Osteoblast (primary cell): Measurements from ENCODE around the gene SLITRK4. TPM values are rescaled to one million over a fixed set of nuclear protein-coding genes. Genes with fewer than 3 reads are reported as not detected.

Experiments used
- DNase-seq: peaks from one replicate; pipeline ENCODE4 v3.0.0; 2011; ENCODE audit warnings: low spot score, mixed read lengths; ENCODE audit not compliant: insufficient read length; ENCODE audit errors: missing footprints
- H2AFZ ChIP-seq: 2 replicates; pipeline ENCODE4 v1.6.0; 2011; ENCODE audit warnings: mild to moderate bottlenecking, low read length
- H3K27ac ChIP-seq: 2 replicates; pipeline ENCODE4 v1.5.1; 2011; ENCODE audit warnings: mild to moderate bottlenecking, low read depth, low read length, moderate library complexity
- H3K27me3 ChIP-seq: 2 replicates; pipeline ENCODE4 v1.6.0; 2012; ENCODE audit warnings: mild to moderate bottlenecking, control low read depth, inconsistent platforms, low read length, moderate library complexity; ENCODE audit not compliant: insufficient read depth
- H3K36me3 ChIP-seq: 2 replicates; pipeline ENCODE4 v1.5.1; 2011; ENCODE audit warnings: mild to moderate bottlenecking, low read length, control low read depth, moderate library complexity; ENCODE audit not compliant: insufficient read depth
- H3K4me1 ChIP-seq: 2 replicates; pipeline ENCODE4 v1.5.1; 2011; ENCODE audit warnings: mild to moderate bottlenecking, low read length, control low read depth, moderate library complexity; ENCODE audit not compliant: insufficient read depth
- H3K4me2 ChIP-seq: 2 replicates; pipeline ENCODE4 v1.6.0; 2011; ENCODE audit warnings: mild to moderate bottlenecking, low read length; ENCODE audit not compliant: insufficient read depth
- H3K4me3 ChIP-seq: fragments of 200-600 bp; sonication (generic); 3 replicates; pipeline ENCODE4 v1.5.1; 2012; ENCODE audit warnings: mild to moderate bottlenecking, low read length, inconsistent platforms; ENCODE audit not compliant: insufficient read depth
- H3K79me2 ChIP-seq: 2 replicates; pipeline ENCODE4 v1.6.0; 2012; ENCODE audit warnings: mild to moderate bottlenecking, low read length, control low read depth, inconsistent platforms; ENCODE audit not compliant: insufficient read depth
- H3K9me3 ChIP-seq: 2 replicates; pipeline ENCODE4 v1.5.1; 2011; ENCODE audit warnings: low read depth, low read length, control low read depth
- H4K20me1 ChIP-seq: 2 replicates; pipeline ENCODE4 v1.6.0; 2012; ENCODE audit warnings: mild to moderate bottlenecking, low read length, control low read depth; ENCODE audit not compliant: insufficient read depth
- total RNA-seq: library from RNA; depleted of rRNA; stranded (reverse); fragments of >200 nt; gene quantifications from 2 replicates; pipeline ENCODE4 v1.2.3, GENCODE V29; 2012
- TF ChIP-seq, protein P1 (sequence below): IDR thresholded peaks from 2 replicates; pipeline ENCODE4 v1.5.1; 2011; ENCODE audit warnings: mild to moderate bottlenecking, low read depth, low read length, moderate library complexity; ENCODE audit errors: extremely low read depth

Gene SLITRK4, protein sequence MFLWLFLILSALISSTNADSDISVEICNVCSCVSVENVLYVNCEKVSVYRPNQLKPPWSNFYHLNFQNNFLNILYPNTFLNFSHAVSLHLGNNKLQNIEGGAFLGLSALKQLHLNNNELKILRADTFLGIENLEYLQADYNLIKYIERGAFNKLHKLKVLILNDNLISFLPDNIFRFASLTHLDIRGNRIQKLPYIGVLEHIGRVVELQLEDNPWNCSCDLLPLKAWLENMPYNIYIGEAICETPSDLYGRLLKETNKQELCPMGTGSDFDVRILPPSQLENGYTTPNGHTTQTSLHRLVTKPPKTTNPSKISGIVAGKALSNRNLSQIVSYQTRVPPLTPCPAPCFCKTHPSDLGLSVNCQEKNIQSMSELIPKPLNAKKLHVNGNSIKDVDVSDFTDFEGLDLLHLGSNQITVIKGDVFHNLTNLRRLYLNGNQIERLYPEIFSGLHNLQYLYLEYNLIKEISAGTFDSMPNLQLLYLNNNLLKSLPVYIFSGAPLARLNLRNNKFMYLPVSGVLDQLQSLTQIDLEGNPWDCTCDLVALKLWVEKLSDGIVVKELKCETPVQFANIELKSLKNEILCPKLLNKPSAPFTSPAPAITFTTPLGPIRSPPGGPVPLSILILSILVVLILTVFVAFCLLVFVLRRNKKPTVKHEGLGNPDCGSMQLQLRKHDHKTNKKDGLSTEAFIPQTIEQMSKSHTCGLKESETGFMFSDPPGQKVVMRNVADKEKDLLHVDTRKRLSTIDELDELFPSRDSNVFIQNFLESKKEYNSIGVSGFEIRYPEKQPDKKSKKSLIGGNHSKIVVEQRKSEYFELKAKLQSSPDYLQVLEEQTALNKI
- 0.29 and 0.36 TPM in 2 replicates for total RNA-seq

DNA sequence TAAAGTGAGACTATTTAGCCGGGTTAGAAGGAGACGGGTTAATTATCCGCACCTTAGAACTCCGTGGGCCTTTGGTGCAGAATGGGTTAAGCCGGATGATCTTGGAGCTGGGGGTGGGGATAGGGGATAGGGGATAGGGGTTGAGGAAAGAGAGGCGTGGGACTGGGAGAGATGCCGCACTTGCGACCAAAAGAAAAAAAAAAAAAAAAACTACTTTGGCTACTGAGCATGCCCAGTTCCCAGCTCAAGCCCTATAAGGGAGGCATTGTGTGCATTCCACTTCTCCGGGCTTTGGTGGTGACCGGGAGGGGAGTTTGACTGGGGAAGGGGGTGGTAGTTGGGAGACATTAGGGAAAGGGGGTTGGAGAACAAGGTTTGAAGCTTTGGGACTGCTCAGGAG, at the start of gene SLITRK4:
TSS of gene SLITRK4 (minus strand) at position 187 of the 400 bp plus-strand sequence. CDS start 4,993 bp downstream, outside the sequence.
- H3K36me3 ChIP-seq: no peaks in the 10 kb centered on the region
- no peak within 1 kb of the TSS for H3K4me3 ChIP-seq
- H3K27me3 ChIP-seq: no peaks in the 10 kb centered on the region
- H2AFZ ChIP-seq: no peak within 1 kb of the TSS
- DNase-seq: no peak
- no peak within 1 kb of the TSS for H3K4me2 ChIP-seq
- no peaks in the 10 kb centered on the region for H4K20me1 ChIP-seq
- no peaks in the 10 kb centered on the region for H3K79me2 ChIP-seq
- TF ChIP-seq, protein P1, sequence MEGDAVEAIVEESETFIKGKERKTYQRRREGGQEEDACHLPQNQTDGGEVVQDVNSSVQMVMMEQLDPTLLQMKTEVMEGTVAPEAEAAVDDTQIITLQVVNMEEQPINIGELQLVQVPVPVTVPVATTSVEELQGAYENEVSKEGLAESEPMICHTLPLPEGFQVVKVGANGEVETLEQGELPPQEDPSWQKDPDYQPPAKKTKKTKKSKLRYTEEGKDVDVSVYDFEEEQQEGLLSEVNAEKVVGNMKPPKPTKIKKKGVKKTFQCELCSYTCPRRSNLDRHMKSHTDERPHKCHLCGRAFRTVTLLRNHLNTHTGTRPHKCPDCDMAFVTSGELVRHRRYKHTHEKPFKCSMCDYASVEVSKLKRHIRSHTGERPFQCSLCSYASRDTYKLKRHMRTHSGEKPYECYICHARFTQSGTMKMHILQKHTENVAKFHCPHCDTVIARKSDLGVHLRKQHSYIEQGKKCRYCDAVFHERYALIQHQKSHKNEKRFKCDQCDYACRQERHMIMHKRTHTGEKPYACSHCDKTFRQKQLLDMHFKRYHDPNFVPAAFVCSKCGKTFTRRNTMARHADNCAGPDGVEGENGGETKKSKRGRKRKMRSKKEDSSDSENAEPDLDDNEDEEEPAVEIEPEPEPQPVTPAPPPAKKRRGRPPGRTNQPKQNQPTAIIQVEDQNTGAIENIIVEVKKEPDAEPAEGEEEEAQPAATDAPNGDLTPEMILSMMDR: no peak
- H3K27ac ChIP-seq: no peak within 1 kb of the TSS
- no peaks in the 10 kb centered on the region for H3K9me3 ChIP-seq
- no peaks in the 10 kb centered on the region for H3K4me1 ChIP-seq

DNA sequence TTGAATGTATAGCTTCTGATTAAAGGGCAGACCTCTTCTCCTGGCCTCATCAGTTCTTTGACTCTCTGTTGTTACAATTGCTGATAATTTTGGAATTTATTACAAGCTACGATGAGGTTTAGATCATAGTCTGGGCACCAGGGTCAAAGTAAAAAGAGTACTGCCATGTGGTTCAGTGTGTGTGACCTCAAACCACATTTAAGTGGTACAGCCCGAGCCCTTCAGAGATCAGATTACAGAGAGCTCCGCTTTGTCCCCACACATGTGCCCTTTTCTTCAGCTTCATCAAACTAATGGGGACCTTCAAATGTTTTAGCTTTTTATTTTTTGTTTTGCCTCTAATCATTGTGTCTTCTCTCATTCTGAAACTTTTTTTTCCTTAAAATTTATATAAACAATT, 47.6 kb upstream of the SLITRK4 start:
- Histone ChIP-seq H3K36me3 (no peaks in the 10 kb centered on the region), H2AFZ (no peak overlapping the region), H3K4me2 (no peak overlapping the region), H3K9me3 (no peaks in the 10 kb centered on the region), H4K20me1 (no peaks in the 10 kb centered on the region), H3K27ac (no peak overlapping the region), H3K79me2 (no peaks in the 10 kb centered on the region), H3K27me3 (no peaks in the 10 kb centered on the region), H3K4me1 (no peaks in the 10 kb centered on the region), H3K4me3 (no peak overlapping the region)
- TF ChIP-seq, protein P1: no peak
- DNase-seq: no peak

DNA sequence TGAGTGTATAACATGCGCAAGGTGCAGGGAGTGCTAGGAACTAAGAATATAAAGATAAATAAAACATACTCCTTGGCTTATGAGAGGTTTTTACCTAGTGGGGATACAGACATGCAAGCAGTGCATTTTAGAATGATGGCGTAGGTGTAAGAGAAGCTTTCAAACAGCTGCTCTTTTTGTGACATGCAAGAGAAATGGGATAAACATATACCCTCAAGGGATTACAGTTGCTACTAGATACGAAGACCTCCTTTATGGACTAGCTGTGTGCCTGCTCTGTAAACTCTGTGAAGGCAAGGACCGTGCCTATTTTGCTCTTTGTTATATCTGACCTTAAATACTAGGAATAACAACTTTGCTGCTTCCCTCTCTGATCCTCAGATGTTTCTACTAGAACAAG, 39.0 kb upstream of the SLITRK4 start:
- H3K9me3 ChIP-seq: peaks cover 4% of the 10 kb centered on the region
- DNase-seq: no peak
- TF ChIP-seq, protein P1: no peak
- no peak overlapping the region for H3K27ac ChIP-seq
- H3K36me3 ChIP-seq: no peaks in the 10 kb centered on the region
- H3K4me2 ChIP-seq: no peak overlapping the region
- H3K79me2 ChIP-seq: no peaks in the 10 kb centered on the region
- H3K4me3 ChIP-seq: no peak overlapping the region
- H4K20me1 ChIP-seq: no peaks in the 10 kb centered on the region
- no peaks in the 10 kb centered on the region for H3K4me1 ChIP-seq
- no peak overlapping the region for H2AFZ ChIP-seq
- H3K27me3 ChIP-seq: no peaks in the 10 kb centered on the region

DNA sequence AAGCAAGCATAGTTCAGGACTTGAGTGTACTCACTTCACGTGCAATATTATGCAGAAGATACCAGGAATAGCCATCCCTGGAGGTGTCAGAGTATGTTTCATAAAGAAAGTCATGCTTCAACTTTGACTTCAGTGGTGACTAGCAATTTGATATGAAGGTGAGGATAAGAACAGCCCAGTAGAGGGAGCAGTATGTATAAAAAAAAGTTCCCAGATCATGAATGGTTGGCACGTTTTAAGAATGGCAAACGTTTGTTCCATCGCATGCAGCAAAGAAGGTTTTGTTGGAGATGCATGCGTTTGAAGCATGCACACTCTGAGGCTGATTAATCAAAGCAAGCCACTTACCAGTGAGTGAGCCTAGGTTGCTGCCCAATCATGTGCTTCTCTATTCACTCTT, 33.5 kb upstream of the SLITRK4 start:
- H3K36me3 ChIP-seq: no peaks in the 10 kb centered on the region
- H2AFZ ChIP-seq: no peak overlapping the region
- H3K4me3 ChIP-seq: no peak overlapping the region
- no peaks in the 10 kb centered on the region for H3K27me3 ChIP-seq
- no peak overlapping the region for H3K4me2 ChIP-seq
- TF ChIP-seq, protein P1: peak; percentile 7
- no peak for DNase-seq
- no peaks in the 10 kb centered on the region for H4K20me1 ChIP-seq
- no peaks in the 10 kb centered on the region for H3K9me3 ChIP-seq
- H3K4me1 ChIP-seq: no peaks in the 10 kb centered on the region
- no peak overlapping the region for H3K27ac ChIP-seq
- no peaks in the 10 kb centered on the region for H3K79me2 ChIP-seq
